Measurements from ENCODE around the gene EMB. TPM values are rescaled to one million over a fixed set of nuclear protein-coding genes. Genes with fewer than 3 reads are reported as not detected.
"Not testable (repeated sequence)": the region's sequence is repeated elsewhere in the genome, so short reads cannot be mapped to it uniquely, and the experiment has no call there.

The EMB gene, protein sequence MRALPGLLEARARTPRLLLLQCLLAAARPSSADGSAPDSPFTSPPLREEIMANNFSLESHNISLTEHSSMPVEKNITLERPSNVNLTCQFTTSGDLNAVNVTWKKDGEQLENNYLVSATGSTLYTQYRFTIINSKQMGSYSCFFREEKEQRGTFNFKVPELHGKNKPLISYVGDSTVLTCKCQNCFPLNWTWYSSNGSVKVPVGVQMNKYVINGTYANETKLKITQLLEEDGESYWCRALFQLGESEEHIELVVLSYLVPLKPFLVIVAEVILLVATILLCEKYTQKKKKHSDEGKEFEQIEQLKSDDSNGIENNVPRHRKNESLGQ
- 7.7 TPM for total RNA-seq (ENCODE audit: insufficient read depth, low replicate concordance)

DNA sequence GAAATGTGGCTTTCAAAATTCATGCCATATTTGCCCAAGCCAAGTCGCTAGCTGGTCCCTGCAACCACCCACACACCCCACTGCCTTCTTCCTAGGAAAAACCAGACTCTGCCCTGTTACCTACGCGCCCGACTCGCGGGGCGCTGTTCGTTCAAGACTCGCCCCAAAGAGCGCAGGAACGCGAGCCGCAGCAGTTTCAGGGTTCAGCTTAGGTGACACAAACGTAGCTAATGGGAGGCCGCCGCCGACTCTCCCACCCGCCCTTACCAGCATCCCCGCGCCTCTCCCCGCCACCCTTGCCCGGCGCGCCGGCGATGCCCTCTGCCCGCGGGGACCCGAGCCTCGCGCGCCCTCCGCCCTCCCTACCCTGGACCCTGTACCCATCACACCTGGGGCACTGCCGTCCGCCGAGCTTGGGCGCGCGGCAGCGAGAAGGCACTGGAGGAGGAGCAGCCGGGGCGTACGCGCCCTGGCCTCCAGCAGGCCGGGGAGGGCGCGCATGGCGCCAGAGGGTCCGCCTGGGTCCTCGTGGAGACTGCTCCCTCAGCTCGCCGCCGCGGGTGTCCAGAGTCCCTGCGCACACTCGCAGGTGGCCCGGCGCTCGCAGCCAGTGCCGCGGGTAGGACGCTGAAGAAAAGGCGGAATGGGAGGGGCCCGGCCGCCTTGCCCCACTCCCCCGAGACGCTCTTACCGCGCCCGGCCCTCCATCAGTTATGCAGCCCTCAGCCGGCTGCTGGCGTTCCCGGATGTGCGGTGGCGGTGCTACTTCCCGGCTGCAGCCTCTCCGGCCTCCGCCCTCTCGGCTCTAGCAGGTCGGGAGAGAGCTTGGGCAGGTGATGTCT is at the start of gene EMB:
TSS of gene EMB (minus strand) at position 638 of the 842 bp plus-strand sequence. CDS start at position 501, 137 bp downstream.
- peak; percentile 38 for DNase-seq (ENCODE audit: low spot score)

DNA sequence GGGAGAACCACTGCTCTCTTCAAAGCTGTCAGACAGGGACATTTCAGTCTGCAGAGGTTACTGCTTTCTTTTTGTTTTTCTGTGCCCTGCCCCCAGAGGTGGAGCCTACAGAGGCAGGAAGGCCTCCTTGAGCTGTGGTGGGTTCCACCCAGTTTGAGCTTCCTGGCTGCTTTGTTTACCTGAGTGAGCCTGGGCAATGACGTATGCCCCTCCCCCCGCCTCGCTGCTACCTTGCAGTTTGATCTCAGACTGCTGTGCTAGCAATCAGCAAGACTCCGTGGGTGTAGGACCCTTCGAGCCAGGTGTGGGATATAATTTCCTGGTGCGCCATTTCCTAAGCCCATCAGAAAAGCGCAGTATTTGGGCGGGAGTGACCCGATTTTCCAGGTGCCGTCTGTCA is 48.4 kb upstream of the EMB start:
- not testable (repeated sequence) for DNase-seq (ENCODE audit: low spot score)

- not testable (repeated sequence) for DNase-seq (ENCODE audit: low spot score)
Measured at GRCh38 chr5:50478790-50479189, 37.7 kb upstream of the EMB start.

GRCh38 chr5:50476549-50476948 is 35.5 kb upstream of the EMB start:
- DNase-seq (ENCODE audit: low spot score), result no peak

DNA sequence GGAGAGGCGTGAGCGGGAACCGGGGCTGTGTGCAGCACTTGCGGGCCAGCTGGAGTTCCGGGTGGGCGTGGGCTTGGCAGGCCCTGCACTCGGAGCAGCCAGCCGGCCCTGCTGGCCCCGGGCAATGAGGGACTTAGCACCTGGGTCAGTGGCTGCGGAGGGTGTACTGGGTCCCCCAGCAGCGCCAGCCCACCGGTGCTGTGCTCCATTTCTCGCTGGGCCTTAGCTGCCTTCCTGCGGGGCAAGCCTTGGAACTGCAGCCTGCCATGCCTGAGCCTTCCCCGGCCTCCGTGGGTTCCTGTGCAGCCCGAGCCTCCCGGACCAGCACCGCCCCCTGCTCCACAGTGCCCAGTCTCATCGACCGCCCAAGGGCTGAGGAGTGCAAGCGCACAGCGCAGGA is 23.9 kb upstream of the EMB start:
- not testable (repeated sequence) for DNase-seq (ENCODE audit: low spot score)

- DNase-seq (ENCODE audit: low spot score), result no peak
Measured at GRCh38 chr5:50463726-50464125, 22.6 kb upstream of the EMB start.

GRCh38 chr5:50463047-50463446 is 22.0 kb upstream of the EMB start:
- no peak for DNase-seq (ENCODE audit: low spot score)

GRCh38 chr5:50462579-50462978 is 21.5 kb upstream of the EMB start:
- DNase-seq (ENCODE audit: low spot score), result not testable (repeated sequence)

- DNase-seq (ENCODE audit: low spot score), result not testable (repeated sequence)
Measured at GRCh38 chr5:50458372-50458771, 17.3 kb upstream of the EMB start.

GRCh38 chr5:50449241-50449640 is 8.2 kb upstream of the EMB start:
- not testable (repeated sequence) for DNase-seq (ENCODE audit: low spot score)

DNA sequence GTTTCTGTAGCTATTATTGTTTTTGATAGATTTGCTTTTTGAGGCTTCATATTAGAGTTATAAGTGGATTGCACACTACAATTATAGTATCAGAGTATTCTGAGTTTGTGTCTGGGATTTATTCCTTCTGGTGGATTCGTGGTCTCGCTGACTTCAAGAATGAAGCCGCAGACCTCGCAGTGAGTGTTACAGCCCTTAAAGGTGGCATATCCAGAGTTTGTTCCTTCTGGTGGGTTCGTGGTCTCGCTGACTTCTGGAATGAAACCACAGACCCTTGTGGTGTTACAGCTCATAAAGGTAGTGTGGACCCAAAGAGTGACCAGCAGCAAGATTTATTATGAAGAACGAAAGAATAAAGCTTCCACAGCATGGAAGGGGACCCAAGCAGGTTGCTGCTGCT is 6.9 kb upstream of the EMB start:
- no peak for DNase-seq (ENCODE audit: low spot score)

- no peak for DNase-seq (ENCODE audit: low spot score)
Measured at GRCh38 chr5:50447228-50447627, 6.1 kb upstream of the EMB start.

DNA sequence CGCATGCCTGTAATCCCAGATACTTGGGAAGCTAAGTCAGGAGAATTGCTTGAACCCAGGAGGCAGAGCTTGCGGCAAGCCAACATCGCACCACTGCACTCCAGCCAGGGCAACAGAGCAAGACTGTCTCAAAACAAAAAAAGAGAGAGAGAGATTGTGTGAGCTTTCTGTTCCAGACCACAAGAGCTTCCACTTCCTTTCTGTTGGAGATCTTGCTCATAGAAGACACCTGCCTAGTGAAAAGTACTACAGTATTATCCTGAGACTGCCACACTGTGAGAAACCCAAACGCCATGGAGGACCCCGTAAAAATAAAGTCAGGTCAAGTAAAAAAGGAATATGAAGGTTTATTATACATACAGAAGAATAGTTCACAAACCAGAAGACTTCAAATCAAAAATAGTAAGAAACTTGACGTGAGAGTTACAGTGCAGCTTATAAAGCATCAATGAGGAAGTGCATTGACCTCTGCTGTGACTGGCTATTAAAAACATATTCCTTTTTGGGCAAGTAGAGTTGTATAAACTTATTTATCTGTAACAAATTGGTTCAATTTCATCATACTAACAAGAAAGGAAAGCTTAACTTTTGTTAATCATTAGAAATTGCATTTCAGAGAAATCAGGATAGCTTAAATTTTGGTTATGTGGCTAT is 4.3 kb upstream of the EMB start:
- DNase-seq (ENCODE audit: low spot score), result no peak

- DNase-seq (ENCODE audit: low spot score), result not testable (repeated sequence)
Measured at GRCh38 chr5:50442559-50443539, 1.8 kb upstream of the EMB start.

- no peak for DNase-seq (ENCODE audit: low spot score)
Measured at GRCh38 chr5:50441493-50441955, 436 bp upstream of the EMB start.

GRCh38 chr5:50439221-50439620 is 1.9 kb downstream of the EMB start:
- DNase-seq (ENCODE audit: low spot score), result no peak

- DNase-seq (ENCODE audit: low spot score), result not testable (repeated sequence)
Measured at GRCh38 chr5:50438060-50438459, 3.0 kb downstream of the EMB start.

DNA sequence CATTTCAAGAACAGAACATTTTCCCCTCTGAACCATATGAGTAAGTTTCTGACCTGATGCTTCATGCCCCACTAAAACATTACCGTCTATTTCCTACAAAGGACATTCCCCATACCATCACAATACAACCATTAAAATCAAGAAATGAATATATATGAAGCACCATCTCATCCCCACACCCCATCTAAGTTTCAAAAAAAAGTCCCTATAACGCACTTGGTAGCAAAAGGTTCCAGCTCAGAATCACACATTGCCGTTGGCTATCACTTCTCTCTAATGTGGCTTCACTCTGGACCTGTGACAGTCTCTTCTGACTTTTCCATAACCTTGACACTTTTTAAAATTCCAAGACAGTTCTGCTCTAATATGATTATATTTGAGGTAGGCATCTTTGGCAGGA is 5.9 kb downstream of the EMB start:
- no peak for DNase-seq (ENCODE audit: low spot score)

- DNase-seq (ENCODE audit: low spot score), result peak; percentile 23
Measured at GRCh38 chr5:50431133-50431904, 9.8 kb downstream of the EMB start.
